B cell (primary cell): ENCODE measurements around the gene IL26. TPM values are rescaled to one million over a fixed set of nuclear protein-coding genes. Genes with fewer than 3 reads are reported as not detected.

Experiments used
- ATAC-seq: fragments of 200-7000 bp; cut with Tn5 transposase; one replicate; pipeline ENCODE4 v1.10.0; 2021; ENCODE audit warnings: low read depth, mild to moderate bottlenecking, moderate number of reproducible peaks, moderate library complexity
- CTCF ChIA-PET: fragments of 350-600 bp; sonication (Branson Sonifier 250); formaldehyde crosslinking; loops from one replicate; lab custom pipeline; 2021; ENCODE audit warnings: antibody characterized with exemption, inconsistent platforms; lab: Charles Lee
- POLR2A ChIA-PET: fragments of 350-600 bp; sonication (Branson Sonifier 250); formaldehyde crosslinking; loops from one replicate; lab custom pipeline; 2021; ENCODE audit warnings: antibody characterized with exemption; lab: Charles Lee
- DNase-seq: peaks from one replicate; pipeline ENCODE4 v3.0.0; 2013
- H2AFZ ChIP-seq: 2 replicates; pipeline ENCODE4 v1.6.1; 2012; ENCODE audit warnings: mild to moderate bottlenecking, low read depth, low read length; ENCODE audit not compliant: insufficient read depth, poor library complexity, severe bottlenecking
- H3K27ac ChIP-seq, 2 donors: 1 replicate in 1 of 2; 2 replicates in 1 of 2; pipeline ENCODE4 v1.5.1; 2012 to 2013; ENCODE audit warnings: low read length in 2 of 2, mild to moderate bottlenecking in 2 of 2, moderate library complexity in 1 of 2
- H3K27me3 ChIP-seq, 4 experiments: fragments of 200-600 bp in 1 of 4; sonication (generic) in 1 of 4; replicated peaks in 1 of 4; 1 replicate in 2 of 4; 2 replicates in 2 of 4; pipeline versions ENCODE4 v1.6.1 to v1.7.0; 2013 to 2016; ENCODE audit warnings: low read length in 3 of 4, mild to moderate bottlenecking in 2 of 4, mixed read lengths in 1 of 4, moderate library complexity in 1 of 4; ENCODE audit not compliant: insufficient read depth in 4 of 4, control insufficient read depth in 3 of 4; ENCODE audit errors: control extremely low read depth in 1 of 4
- H3K36me3 ChIP-seq, 2 experiments: replicated peaks in 1 of 2; 1 replicate in 1 of 2; 2 replicates in 1 of 2; pipeline versions ENCODE4 v1.6.1 to v1.7.1; 2013; ENCODE audit warnings: low read length in 1 of 2; ENCODE audit not compliant: insufficient read depth in 2 of 2, control insufficient read depth in 1 of 2; ENCODE audit errors: control extremely low read depth in 1 of 2, extremely low read depth in 1 of 2
- H3K4me1 ChIP-seq, 2 donors: fragments of 200-600 bp in 1 of 2; sonication (generic) in 1 of 2; 1 replicate in 1 of 2; 2 replicates in 1 of 2; pipeline versions ENCODE4 v1.5.1 to v1.6.1; 2013 to 2017; ENCODE audit warnings: low read length in 2 of 2; ENCODE audit not compliant: control insufficient read depth in 2 of 2, insufficient read depth in 2 of 2
- H3K4me2 ChIP-seq: replicated peaks from 2 replicates; pipeline ENCODE3; 2012; ENCODE audit warnings: mild to moderate bottlenecking, low read depth, low read length; ENCODE audit not compliant: poor library complexity, severe bottlenecking
- H3K4me3 ChIP-seq, 5 experiments: fragments of 200-600 bp in 1 of 5; sonication (generic) in 1 of 5; 1 replicate in 3 of 5; 2 replicates in 2 of 5; pipeline versions ENCODE4 v1.5.1 to v1.7.0; 2011 to 2016; ENCODE audit warnings: low read length in 4 of 5, mild to moderate bottlenecking in 4 of 5, low read depth in 2 of 5, control low read depth in 1 of 5, moderate library complexity in 1 of 5; ENCODE audit not compliant: insufficient read depth in 1 of 5; ENCODE audit errors: control extremely low read depth in 1 of 5, extremely low read depth in 1 of 5
- H3K79me2 ChIP-seq: fragments of 200-600 bp; sonication (generic); one replicate; pipeline ENCODE4 v1.6.0; 2016; ENCODE audit warnings: low read length; ENCODE audit not compliant: control insufficient read depth, insufficient read depth
- H3K9ac ChIP-seq: fragments of 200-600 bp; sonication (generic); 2 replicates; pipeline ENCODE4 v1.6.1; 2017; ENCODE audit warnings: mild to moderate bottlenecking, low read length, moderate library complexity
- H3K9me3 ChIP-seq, 3 donors: one replicate each; pipeline versions ENCODE4 v1.6.1 to v1.7.1; 2013; ENCODE audit warnings: low read length in 2 of 3; ENCODE audit not compliant: control insufficient read depth in 2 of 3, insufficient read depth in 1 of 3; ENCODE audit errors: control extremely low read depth in 1 of 3
- H4K20me1 ChIP-seq: 2 replicates; pipeline ENCODE4 v1.6.0; 2012; ENCODE audit warnings: mild to moderate bottlenecking, low read length; ENCODE audit not compliant: insufficient read depth, control insufficient read depth, poor library complexity, severe bottlenecking
- H3K27ac Mint-ChIP-seq: one replicate; pipeline ENCODE4 v1.8.0; 2021; ENCODE audit warnings: mixed read lengths
- H3K27me3 Mint-ChIP-seq: one replicate; pipeline ENCODE4 v1.8.0; 2021; ENCODE audit warnings: mixed read lengths
- H3K4me1 Mint-ChIP-seq: one replicate; pipeline ENCODE4 v1.8.0; 2021; ENCODE audit warnings: mixed read lengths
- H3K4me3 Mint-ChIP-seq: one replicate; pipeline ENCODE4 v1.8.0; 2021; ENCODE audit warnings: mixed read lengths
- H3K9me3 Mint-ChIP-seq: one replicate; pipeline ENCODE4 v1.8.0; 2022; ENCODE audit warnings: mixed read lengths; ENCODE audit not compliant: insufficient read depth
- EZH2 ChIP-seq: IDR thresholded peaks from 2 replicates; pipeline ENCODE4 v1.6.1; 2012; ENCODE audit warnings: borderline replicate concordance, low read depth, mild to moderate bottlenecking, moderate library complexity, low read length; ENCODE audit not compliant: insufficient read depth, poor library complexity, severe bottlenecking
- WGBS: methylation state at CpG from one replicate; pipeline ENCODE4 v1.1.5; 2013; ENCODE audit warnings: missing lambda C conversion rate; ENCODE audit not compliant: insufficient coverage; 5-methylcytosine and 5-hydroxymethylcytosine counted together
- intact Hi-C: fragments of 100-400 bp; cut with micrococcal nuclease; formaldehyde crosslinking; loops from one replicate; pipeline ENCODE4 v1.10.0; 2022
- polyA plus RNA-seq: library from polyadenylated mRNA; depleted of rRNA; stranded (reverse); fragments of >200 nt; gene quantifications from 2 replicates; pipeline ENCODE4 v1.2.3, GENCODE V29; 2012
- total RNA-seq, 2 donors: library from RNA; stranded (reverse); fragments of 120-200 nt in 1 of 2; gene quantifications; 1 replicate in 1 of 2; 2 replicates in 1 of 2; pipeline versions ENCODE4 v1.2.3 to v1.2.4, GENCODE V29; 2013 to 2022
- TF ChIP-seq, protein P1 (sequence below): fragments of 200-600 bp; IDR thresholded peaks from one replicate; pipeline ENCODE4 v1.8.0; 2022; ENCODE audit warnings: antibody characterized with exemption, mild to moderate bottlenecking

IL26 gene
- total and polyA plus RNA-seq, 2 donors (not counting 1 experiment from before 2014, with no cell fraction given) = not detected

DNA sequence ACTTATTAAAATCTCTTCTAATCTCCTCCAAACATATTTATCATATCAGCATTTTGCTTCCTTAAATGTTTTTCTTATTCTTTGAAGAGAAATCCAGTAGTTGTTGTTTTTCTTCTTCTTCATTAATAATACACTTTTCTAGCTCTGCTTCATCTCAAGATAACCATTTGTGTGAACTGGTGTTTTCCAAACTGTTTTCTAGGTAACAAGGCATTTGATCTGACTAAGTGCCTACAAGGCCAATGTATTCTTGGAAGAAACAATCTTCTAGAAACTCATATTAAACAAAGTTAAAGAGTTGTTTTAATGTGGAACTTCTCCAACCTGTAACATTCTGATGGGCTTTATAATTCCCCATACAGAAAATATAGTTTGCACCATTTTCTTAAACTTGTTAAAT lies 35.3 kb downstream of the IL26 start:
- Histone ChIP-seq H4K20me1 (no peaks in the 10 kb centered on the region), H3K36me3 (no peaks in the 10 kb centered on the region), H3K9me3 (no peaks in the 10 kb centered on the region), H3K4me2 (no peak overlapping the region), H2AFZ (no peak overlapping the region), H3K4me3 (no peak overlapping the region), H3K27me3 (peaks cover 0 to 3% (median 0%) of the 10 kb centered on the region in 4 experiments), H3K79me2 (no peaks in the 10 kb centered on the region), H3K27ac (no peak overlapping the region), H3K4me1 (no peaks in the 10 kb centered on the region), H3K9ac (no peak overlapping the region)
- intact Hi-C loops = no loop called here
- Mint-ChIP-seq H3K4me3 (no peak overlapping the region), H3K9me3 (no peaks in the 10 kb centered on the region), H3K27ac (no peak overlapping the region), H3K27me3 (peaks cover 11% of the 10 kb centered on the region), H3K4me1 (no peaks in the 10 kb centered on the region)
- DNase-seq = no peak
- ATAC-seq = no peak
- TF ChIP-seq, protein P1, sequence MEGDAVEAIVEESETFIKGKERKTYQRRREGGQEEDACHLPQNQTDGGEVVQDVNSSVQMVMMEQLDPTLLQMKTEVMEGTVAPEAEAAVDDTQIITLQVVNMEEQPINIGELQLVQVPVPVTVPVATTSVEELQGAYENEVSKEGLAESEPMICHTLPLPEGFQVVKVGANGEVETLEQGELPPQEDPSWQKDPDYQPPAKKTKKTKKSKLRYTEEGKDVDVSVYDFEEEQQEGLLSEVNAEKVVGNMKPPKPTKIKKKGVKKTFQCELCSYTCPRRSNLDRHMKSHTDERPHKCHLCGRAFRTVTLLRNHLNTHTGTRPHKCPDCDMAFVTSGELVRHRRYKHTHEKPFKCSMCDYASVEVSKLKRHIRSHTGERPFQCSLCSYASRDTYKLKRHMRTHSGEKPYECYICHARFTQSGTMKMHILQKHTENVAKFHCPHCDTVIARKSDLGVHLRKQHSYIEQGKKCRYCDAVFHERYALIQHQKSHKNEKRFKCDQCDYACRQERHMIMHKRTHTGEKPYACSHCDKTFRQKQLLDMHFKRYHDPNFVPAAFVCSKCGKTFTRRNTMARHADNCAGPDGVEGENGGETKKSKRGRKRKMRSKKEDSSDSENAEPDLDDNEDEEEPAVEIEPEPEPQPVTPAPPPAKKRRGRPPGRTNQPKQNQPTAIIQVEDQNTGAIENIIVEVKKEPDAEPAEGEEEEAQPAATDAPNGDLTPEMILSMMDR = no peak
- no peak for TF ChIP-seq EZH2
- CTCF ChIA-PET = no interaction called here
- POLR2A ChIA-PET = no interaction called here

DNA sequence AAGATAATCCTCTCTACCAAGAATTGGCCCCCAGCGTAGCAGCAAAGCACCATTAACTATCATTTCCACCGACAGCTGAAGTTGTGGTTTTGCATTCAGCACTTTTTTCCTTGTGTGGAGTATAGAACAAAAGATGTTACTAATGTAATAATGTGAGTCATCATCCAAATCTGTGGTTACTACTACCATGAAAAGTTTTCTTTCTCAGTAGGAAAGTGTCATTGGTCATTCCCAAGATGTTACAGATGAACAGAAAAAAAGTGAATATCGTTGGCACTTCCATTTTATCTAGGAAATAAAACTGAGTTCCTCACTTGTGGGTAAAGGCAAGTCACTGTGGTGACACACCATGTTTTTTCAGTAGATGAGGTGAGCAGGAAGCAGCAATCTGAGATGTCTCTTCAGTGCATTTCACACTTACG lies 35.8 kb downstream of the IL26 start:
- no CpG with 5 or more reads among the region's 4 CpGs for WGBS
- Histone ChIP-seq H3K79me2 (no peaks in the 10 kb centered on the region), H3K27ac (no peak overlapping the region), H3K9me3 (no peaks in the 10 kb centered on the region), H2AFZ (no peak overlapping the region), H3K9ac (no peak overlapping the region), H3K4me2 (no peak overlapping the region), H3K36me3 (no peaks in the 10 kb centered on the region), H3K4me1 (no peaks in the 10 kb centered on the region), H3K27me3 (peaks cover 0 to 3% (median 0%) of the 10 kb centered on the region in 4 experiments), H4K20me1 (no peaks in the 10 kb centered on the region), H3K4me3 (no peak overlapping the region)
- Mint-ChIP-seq H3K4me3 (no peak overlapping the region), H3K9me3 (no peaks in the 10 kb centered on the region), H3K27me3 (peaks cover 11% of the 10 kb centered on the region), H3K4me1 (no peaks in the 10 kb centered on the region), H3K27ac (no peak overlapping the region)
- TF ChIP-seq EZH2 = no peak
- TF ChIP-seq, protein P1 = no peak
- DNase-seq (no peak), ATAC-seq (no peak)
- POLR2A ChIA-PET = no interaction called here
- intact Hi-C loops = no loop called here
- CTCF ChIA-PET = no interaction called here
